ENCODE data around the gene IL2RA. TPM values are rescaled to one million over a fixed set of nuclear protein-coding genes. Genes with fewer than 3 reads are reported as not detected.

Gene IL2RA
- total RNA-seq, 1 donor from 2014 or later, result not detected

DNA sequence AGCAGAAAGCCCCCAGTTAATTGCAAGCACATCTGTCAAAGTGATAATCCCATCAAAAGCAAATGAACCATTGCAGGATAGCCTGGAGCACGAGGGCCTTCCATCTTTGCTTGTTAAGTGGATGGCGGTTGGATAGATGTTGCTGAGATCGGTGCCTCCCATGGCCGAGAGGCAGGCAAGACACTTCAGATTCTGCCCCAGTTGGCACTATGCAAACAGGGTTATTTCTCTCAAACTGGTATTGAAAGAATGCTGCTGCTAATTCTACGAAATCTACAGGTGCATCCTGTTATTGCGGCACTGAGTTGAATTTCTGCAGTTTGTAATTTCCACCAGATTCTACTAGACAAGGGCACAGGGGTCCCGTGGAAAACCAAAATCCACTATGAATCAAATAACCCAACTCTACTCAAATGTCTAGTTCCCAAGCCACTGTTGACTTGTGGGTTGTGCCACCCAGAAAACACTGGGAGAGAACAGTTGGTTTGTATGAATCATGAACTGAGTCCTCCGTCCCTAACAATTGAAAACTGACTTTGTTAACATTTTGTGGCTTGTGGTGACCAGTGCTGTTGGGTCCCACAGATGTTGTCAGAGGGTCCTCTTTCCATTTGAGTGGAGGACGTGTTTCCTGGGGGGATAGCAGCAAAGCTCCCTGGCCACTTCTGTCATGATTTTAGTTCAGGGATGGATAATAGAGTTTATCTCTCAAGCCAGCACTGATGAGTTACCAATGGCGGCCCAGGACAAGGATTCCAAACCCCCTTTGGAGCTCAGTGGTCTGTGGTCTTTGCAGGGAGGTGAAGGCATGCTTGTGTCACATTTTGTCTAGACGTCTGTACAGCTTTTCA, 7.1 kb upstream of the IL2RA start:
- Mint-ChIP-seq H3K27me3 (ENCODE audit: unreplicated experiment) (peaks cover 2% of the 10 kb centered on the region), H3K36me3 (ENCODE audit: low read depth, unreplicated experiment) (no peaks in the 10 kb centered on the region), H3K4me3 (ENCODE audit: unreplicated experiment) (no peak overlapping the region), H3K9me3 (ENCODE audit: unreplicated experiment) (no peaks in the 10 kb centered on the region), H3K27ac (ENCODE audit: unreplicated experiment) (no peak overlapping the region), H3K4me1 (ENCODE audit: unreplicated experiment) (peaks cover 7% of the 10 kb centered on the region)
- TF ChIP-seq, protein P1, sequence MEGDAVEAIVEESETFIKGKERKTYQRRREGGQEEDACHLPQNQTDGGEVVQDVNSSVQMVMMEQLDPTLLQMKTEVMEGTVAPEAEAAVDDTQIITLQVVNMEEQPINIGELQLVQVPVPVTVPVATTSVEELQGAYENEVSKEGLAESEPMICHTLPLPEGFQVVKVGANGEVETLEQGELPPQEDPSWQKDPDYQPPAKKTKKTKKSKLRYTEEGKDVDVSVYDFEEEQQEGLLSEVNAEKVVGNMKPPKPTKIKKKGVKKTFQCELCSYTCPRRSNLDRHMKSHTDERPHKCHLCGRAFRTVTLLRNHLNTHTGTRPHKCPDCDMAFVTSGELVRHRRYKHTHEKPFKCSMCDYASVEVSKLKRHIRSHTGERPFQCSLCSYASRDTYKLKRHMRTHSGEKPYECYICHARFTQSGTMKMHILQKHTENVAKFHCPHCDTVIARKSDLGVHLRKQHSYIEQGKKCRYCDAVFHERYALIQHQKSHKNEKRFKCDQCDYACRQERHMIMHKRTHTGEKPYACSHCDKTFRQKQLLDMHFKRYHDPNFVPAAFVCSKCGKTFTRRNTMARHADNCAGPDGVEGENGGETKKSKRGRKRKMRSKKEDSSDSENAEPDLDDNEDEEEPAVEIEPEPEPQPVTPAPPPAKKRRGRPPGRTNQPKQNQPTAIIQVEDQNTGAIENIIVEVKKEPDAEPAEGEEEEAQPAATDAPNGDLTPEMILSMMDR (IDR thresholded peaks at IDR 0.05; ENCODE audit: unreplicated experiment), result no peak
- no peak for DNase-seq (ENCODE audit: low spot score)

DNA sequence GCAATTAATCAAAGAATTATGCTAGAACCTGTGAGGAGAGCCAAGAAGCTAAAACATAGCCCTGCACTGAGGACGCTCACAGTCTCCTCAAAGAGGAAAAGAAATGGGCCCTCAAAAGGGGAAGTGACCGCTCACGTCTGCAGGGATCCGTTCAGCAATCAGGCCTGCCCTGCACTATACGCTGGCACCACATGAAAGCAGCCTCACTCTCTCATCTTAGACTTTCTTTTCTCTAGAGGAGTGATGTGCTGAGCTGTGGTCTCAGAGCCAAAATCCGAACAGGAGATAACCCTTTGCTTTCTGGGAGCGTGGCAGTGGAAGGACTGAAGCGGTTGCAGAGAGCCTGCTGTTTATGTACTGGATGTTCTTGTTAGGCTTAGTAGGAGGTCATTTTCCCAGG, 6.3 kb upstream of the IL2RA start:
- DNase-seq (ENCODE audit: low spot score), result no peak
- TF ChIP-seq, protein P1 (IDR thresholded peaks at IDR 0.05; ENCODE audit: unreplicated experiment), result no peak
- H3K27ac Mint-ChIP-seq (ENCODE audit: unreplicated experiment), result no peak overlapping the region
- H3K36me3 Mint-ChIP-seq (ENCODE audit: low read depth, unreplicated experiment), result no peaks in the 10 kb centered on the region
- peaks cover 2% of the 10 kb centered on the region for H3K27me3 Mint-ChIP-seq (ENCODE audit: unreplicated experiment)
- peaks cover 7% of the 10 kb centered on the region for H3K4me1 Mint-ChIP-seq (ENCODE audit: unreplicated experiment)
- no peak overlapping the region for H3K4me3 Mint-ChIP-seq (ENCODE audit: unreplicated experiment)
- H3K9me3 Mint-ChIP-seq (ENCODE audit: unreplicated experiment), result no peaks in the 10 kb centered on the region

DNA sequence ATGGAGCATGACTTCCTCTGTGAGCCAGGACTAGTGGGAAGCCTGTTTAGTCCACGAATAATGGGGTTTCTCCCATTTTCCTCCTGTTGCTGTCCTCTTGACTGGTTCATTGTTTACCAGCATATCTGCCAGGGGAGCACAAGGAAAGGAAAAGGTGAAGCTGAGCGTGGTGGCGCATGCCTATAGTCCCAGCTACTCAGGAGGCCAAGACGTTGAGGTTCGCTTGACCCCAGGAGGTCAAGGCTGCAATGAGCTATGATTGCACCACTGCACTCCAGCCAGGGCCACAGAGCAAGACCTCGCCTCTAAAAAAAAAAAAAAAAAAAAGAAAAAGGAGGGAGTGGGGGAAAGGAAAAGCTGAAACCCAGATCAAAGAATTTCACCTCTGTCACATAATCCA, 5.8 kb upstream of the IL2RA start:
- TF ChIP-seq, protein P1 (IDR thresholded peaks at IDR 0.05; ENCODE audit: unreplicated experiment), result no peak
- H3K9me3 Mint-ChIP-seq (ENCODE audit: unreplicated experiment), result no peaks in the 10 kb centered on the region
- no peak for DNase-seq (ENCODE audit: low spot score)
- no peak overlapping the region for H3K4me3 Mint-ChIP-seq (ENCODE audit: unreplicated experiment)
- peaks cover 2% of the 10 kb centered on the region for H3K27me3 Mint-ChIP-seq (ENCODE audit: unreplicated experiment)
- peaks cover 7% of the 10 kb centered on the region for H3K4me1 Mint-ChIP-seq (ENCODE audit: unreplicated experiment)
- no peak overlapping the region for H3K27ac Mint-ChIP-seq (ENCODE audit: unreplicated experiment)
- H3K36me3 Mint-ChIP-seq (ENCODE audit: low read depth, unreplicated experiment), result no peaks in the 10 kb centered on the region

- Mint-ChIP-seq H3K36me3 (ENCODE audit: low read depth, unreplicated experiment) (no peaks in the 10 kb centered on the region), H3K9me3 (ENCODE audit: unreplicated experiment) (no peaks in the 10 kb centered on the region), H3K27me3 (ENCODE audit: unreplicated experiment) (peaks cover 2% of the 10 kb centered on the region), H3K27ac (ENCODE audit: unreplicated experiment) (no peak overlapping the region), H3K4me3 (ENCODE audit: unreplicated experiment) (no peak overlapping the region), H3K4me1 (ENCODE audit: unreplicated experiment) (peaks cover 7% of the 10 kb centered on the region)
- TF ChIP-seq, protein P1 (IDR thresholded peaks at IDR 0.05; ENCODE audit: unreplicated experiment), result no peak
- DNase-seq (ENCODE audit: low spot score), result no peak
These were observed 5.3 kb upstream of the IL2RA start for GRCh38 chr10:6067457-6067856.

GRCh38 chr10:6065835-6066234, 3.7 kb upstream of the IL2RA start:
- TF ChIP-seq, protein P1 (IDR thresholded peaks at IDR 0.05; ENCODE audit: unreplicated experiment), result no peak
- H3K4me1 Mint-ChIP-seq (ENCODE audit: unreplicated experiment), result peaks cover 7% of the 10 kb centered on the region
- H3K27me3 Mint-ChIP-seq (ENCODE audit: unreplicated experiment), result peaks cover 2% of the 10 kb centered on the region
- no peaks in the 10 kb centered on the region for H3K9me3 Mint-ChIP-seq (ENCODE audit: unreplicated experiment)
- no peak for DNase-seq (ENCODE audit: low spot score)
- no peaks in the 10 kb centered on the region for H3K36me3 Mint-ChIP-seq (ENCODE audit: low read depth, unreplicated experiment)
- H3K27ac Mint-ChIP-seq (ENCODE audit: unreplicated experiment), result no peak overlapping the region
- H3K4me3 Mint-ChIP-seq (ENCODE audit: unreplicated experiment), result no peak overlapping the region

Measured in endothelial cell (in vitro differentiated cells).